AG09319 (cell line): ENCODE measurements around the gene SEC22A.

Source experiments
- DNase-seq: peaks from one replicate; pipeline ENCODE4 v3.0.0-alpha.2; 2010; ENCODE audit warnings: low read depth; ENCODE audit errors: extremely low read depth
- TF ChIP-seq, protein P1 (sequence below): IDR thresholded peaks from 2 replicates; pipeline ENCODE4 v1.5.1; 2011; ENCODE audit warnings: low read depth, mild to moderate bottlenecking, inconsistent platforms, low read length, moderate library complexity

The SEC22A gene

DNA sequence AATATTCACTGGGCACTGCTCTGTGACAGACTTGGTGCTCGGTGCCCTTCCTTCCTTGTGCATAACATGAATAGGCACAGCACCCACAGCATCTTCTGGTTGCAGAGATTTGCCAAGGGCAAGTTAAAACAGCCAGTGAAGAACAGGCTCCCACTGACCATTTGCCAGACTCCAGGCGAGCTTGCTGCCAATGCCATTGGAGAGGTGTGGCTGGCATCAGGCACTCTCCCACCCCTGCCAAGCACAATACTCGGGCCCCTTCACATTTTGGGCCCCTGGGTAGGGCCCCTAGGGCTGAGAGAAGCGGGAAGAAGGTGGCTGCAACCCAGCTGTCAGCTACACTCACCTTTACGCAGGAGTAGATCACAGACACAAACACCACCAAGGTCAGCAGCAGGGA is 112.1 kb downstream of the SEC22A start:
- no peak for DNase-seq
- TF ChIP-seq, protein P1, sequence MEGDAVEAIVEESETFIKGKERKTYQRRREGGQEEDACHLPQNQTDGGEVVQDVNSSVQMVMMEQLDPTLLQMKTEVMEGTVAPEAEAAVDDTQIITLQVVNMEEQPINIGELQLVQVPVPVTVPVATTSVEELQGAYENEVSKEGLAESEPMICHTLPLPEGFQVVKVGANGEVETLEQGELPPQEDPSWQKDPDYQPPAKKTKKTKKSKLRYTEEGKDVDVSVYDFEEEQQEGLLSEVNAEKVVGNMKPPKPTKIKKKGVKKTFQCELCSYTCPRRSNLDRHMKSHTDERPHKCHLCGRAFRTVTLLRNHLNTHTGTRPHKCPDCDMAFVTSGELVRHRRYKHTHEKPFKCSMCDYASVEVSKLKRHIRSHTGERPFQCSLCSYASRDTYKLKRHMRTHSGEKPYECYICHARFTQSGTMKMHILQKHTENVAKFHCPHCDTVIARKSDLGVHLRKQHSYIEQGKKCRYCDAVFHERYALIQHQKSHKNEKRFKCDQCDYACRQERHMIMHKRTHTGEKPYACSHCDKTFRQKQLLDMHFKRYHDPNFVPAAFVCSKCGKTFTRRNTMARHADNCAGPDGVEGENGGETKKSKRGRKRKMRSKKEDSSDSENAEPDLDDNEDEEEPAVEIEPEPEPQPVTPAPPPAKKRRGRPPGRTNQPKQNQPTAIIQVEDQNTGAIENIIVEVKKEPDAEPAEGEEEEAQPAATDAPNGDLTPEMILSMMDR, result no peak

DNA sequence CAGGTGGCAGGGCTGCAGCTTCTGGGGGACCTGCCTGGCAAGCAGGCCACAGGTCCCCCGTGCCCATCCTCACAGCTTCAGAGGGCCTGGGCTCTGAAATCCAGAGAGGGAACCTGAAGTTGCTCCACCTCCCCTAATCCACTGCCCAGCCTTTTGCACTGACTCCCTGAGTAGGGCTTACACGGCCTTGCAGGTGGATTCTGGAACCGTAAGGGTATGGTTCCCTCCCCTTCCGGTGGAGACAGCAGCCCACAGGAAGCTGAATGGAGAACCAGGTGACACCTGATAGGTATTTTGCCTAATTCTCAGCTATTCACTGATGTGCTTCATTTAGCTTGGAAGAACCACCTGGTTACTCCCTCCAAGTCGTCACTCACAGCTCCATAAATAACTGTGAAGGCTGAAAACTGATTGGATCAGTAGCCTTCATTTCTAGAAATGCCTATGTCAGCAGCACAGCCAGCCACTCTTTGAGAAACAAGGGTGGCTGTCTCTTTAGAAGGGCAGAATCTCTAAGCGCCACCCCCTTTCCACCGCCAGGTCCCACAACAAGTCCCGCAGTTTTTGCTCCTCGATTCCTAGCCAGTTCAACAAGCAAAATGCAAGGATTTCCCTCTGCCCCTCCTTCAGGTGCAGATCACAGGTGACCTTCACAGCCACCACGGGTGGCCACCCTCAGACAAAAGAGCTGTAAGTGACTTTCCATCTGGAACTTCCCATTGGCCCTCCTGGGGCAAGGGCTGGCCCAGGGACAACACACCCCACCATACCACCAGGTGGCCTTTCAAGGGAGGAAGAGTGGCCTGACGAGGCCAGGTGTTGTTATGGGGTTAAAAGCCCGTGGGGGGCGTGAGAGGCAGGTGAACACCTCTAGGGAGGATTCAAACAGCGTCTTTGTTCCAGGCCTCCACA is 112.9 kb downstream of the SEC22A start:
- DNase-seq, result no peak
- TF ChIP-seq, protein P1, result no peak

DNA sequence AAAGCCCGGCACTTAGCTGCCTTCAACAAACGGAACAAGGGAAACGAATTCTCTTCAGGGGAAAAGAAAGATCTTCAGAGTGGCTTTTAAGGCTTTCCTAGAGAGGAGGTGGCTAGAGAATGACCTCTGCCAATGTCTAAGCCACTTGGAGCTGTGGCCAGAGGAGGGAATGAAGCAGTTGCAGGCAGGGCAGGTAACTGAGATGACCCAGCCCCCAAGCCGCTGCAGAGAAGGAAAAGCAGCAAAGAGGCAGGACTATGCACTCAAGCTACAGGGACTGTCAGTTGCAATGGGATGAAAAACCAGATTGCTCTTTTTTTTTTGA is 113.5 kb downstream of the SEC22A start:
- TF ChIP-seq, protein P1, result no peak
- DNase-seq, result no peak

DNA sequence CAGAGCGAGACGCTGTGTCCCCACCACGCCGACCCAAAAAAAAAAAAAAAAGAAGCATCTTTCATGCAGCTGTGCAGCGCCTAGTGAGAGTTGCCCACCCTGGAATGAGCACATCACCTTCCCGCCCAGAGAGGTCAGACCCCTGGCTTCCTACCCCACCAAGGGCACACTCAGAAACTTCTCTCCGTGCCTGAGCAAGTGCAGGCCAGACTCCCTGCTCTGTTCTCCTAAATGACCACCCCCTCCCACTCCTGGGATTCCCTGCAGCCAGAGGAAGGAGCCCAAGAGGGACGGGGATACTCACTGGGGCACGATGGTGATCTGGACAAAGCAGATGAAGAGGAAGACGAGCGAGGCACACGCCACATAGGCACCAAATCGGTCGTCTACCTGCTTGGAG is 116.0 kb downstream of the SEC22A start:
- TF ChIP-seq, protein P1, result no peak
- DNase-seq, result no peak

DNA sequence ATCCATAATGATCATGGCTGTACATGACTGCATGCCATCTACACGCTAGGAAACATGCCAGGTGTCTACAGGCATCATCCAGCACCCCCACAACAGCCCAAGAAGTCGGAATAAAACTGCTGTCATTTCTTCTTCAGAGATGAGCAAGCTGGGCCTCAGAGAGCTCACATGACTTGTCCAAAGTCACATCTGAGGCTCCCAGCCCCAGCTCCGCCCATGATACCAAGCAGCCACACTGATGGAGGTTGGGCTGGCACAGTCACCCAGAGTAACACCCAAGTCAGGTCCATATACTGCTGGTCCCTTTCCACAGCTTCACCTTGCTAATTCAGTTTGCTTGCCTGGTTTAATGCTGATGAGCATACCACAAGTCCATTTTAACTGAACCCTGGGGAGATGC is 116.6 kb downstream of the SEC22A start:
- TF ChIP-seq, protein P1, result no peak
- no peak for DNase-seq

DNA sequence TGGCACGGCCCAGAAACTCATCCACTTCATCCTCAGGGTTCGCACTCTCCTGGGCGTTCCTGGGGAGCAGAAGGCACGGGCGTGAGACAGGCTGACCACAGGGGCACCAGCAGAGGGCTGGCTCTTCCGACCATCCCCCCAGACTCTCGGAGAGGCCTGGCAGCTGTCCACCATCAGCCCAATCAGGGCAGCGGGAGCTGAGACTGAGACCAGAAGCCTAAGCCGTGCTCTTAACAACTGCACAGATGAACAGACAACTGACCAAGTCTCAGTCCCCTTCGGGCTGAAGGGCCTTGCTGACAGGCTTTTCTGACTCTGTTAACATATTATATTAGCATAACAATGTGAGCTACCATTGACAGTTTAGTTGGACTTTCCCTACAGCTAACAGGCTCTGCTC is 118.0 kb downstream of the SEC22A start:
- no peak for DNase-seq
- TF ChIP-seq, protein P1, result no peak

DNA sequence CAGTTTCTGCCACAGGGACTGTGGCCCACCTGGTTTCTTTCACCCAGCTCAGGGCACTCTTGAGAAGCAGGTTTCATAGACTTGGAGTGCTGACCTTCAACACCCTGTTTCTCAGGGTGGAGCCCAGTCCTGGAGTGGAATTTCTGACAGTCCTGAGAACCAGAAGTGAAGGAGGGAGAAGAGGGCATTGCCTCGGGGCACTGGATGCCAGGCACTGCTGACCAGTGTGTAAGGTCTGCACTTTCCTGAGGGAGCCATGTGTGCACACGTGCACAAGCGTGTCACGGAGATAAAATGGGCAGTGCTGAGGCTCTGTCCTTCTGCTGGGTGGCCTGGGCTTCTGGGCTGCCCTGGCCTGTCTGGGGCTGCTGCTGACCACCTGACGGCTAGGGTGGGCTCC is 118.5 kb downstream of the SEC22A start:
- no peak for DNase-seq
- TF ChIP-seq, protein P1, result no peak
